Endothelial cell (in vitro differentiated cells): ENCODE results near the gene OGFR. TPM values are rescaled to one million over a fixed set of nuclear protein-coding genes. Genes with fewer than 3 reads are reported as not detected.

ENCODE experiments used
- DNase-seq: peaks from one replicate; pipeline ENCODE4 v3.0.0; 2021; ENCODE audit warnings: low spot score
- H3K27ac Mint-ChIP-seq: one replicate; pipeline ENCODE4 v1.8.0; 2021; ENCODE audit warnings: mixed read lengths, inconsistent platforms; ENCODE audit not compliant: unreplicated experiment
- H3K27me3 Mint-ChIP-seq: one replicate; pipeline ENCODE4 v1.8.0; 2021; ENCODE audit warnings: mild to moderate bottlenecking, moderate library complexity, mixed read lengths, inconsistent platforms; ENCODE audit not compliant: unreplicated experiment
- H3K36me3 Mint-ChIP-seq: one replicate; pipeline ENCODE4 v1.8.0; 2021; ENCODE audit warnings: mild to moderate bottlenecking, low read depth, mixed read lengths, inconsistent platforms; ENCODE audit not compliant: unreplicated experiment
- H3K4me1 Mint-ChIP-seq: one replicate; pipeline ENCODE4 v1.8.0; 2021; ENCODE audit warnings: mild to moderate bottlenecking, mixed read lengths, inconsistent platforms; ENCODE audit not compliant: unreplicated experiment
- H3K4me3 Mint-ChIP-seq: one replicate; pipeline ENCODE4 v1.8.0; 2021; ENCODE audit warnings: mild to moderate bottlenecking, mixed read lengths, inconsistent platforms; ENCODE audit not compliant: unreplicated experiment
- H3K9me3 Mint-ChIP-seq: one replicate; pipeline ENCODE4 v1.8.0; 2021; ENCODE audit warnings: mixed read lengths, inconsistent platforms; ENCODE audit not compliant: unreplicated experiment
- total RNA-seq: library from RNA; stranded (reverse); fragmentation: NEBNext Ultra II Directional; extraction: Animal tissue kit (Norgen Biotek cat#: 25700); gene quantifications from one replicate; pipeline ENCODE4 v1.2.1, GENCODE V29; 2021; ENCODE audit not compliant: unreplicated experiment
- TF ChIP-seq, protein P1 (sequence below): fragments of 200-600 bp; sonication (generic); IDR thresholded peaks from one replicate; pipeline ENCODE4 v1.5.0; 2021; ENCODE audit warnings: antibody characterized with exemption; ENCODE audit not compliant: unreplicated experiment

Gene OGFR
- total RNA-seq, 1 donor from 2014 or later, result 27.6 TPM

DNA sequence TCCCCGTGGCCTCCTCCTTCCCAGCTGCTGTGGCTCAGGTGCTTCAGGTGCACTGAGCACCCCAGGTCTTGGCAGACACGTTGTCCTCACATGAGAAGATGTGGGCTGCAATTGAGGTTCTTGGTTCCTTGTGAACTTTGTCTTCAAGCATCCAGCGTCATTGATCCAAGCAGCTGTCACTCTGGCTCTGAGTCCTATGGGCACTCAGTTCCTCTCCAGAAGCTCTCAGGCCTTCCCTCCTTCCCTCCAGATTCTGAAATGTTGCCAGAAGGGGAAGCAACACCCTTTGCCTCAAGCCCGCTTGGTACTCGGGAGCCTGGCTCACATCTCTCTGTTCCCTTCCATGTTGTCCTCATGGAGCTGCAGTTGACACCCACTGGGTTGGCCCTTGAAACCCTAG lies 16.8 kb upstream of the OGFR start:
- no peak for DNase-seq
- TF ChIP-seq, protein P1, sequence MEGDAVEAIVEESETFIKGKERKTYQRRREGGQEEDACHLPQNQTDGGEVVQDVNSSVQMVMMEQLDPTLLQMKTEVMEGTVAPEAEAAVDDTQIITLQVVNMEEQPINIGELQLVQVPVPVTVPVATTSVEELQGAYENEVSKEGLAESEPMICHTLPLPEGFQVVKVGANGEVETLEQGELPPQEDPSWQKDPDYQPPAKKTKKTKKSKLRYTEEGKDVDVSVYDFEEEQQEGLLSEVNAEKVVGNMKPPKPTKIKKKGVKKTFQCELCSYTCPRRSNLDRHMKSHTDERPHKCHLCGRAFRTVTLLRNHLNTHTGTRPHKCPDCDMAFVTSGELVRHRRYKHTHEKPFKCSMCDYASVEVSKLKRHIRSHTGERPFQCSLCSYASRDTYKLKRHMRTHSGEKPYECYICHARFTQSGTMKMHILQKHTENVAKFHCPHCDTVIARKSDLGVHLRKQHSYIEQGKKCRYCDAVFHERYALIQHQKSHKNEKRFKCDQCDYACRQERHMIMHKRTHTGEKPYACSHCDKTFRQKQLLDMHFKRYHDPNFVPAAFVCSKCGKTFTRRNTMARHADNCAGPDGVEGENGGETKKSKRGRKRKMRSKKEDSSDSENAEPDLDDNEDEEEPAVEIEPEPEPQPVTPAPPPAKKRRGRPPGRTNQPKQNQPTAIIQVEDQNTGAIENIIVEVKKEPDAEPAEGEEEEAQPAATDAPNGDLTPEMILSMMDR, result no peak
- peaks cover 3% of the 10 kb centered on the region for H3K27me3 Mint-ChIP-seq
- H3K9me3 Mint-ChIP-seq, result no peaks in the 10 kb centered on the region
- H3K27ac Mint-ChIP-seq, result no peak overlapping the region
- H3K4me1 Mint-ChIP-seq, result peaks cover 16% of the 10 kb centered on the region
- no peak overlapping the region for H3K4me3 Mint-ChIP-seq
- H3K36me3 Mint-ChIP-seq, result no peaks in the 10 kb centered on the region

DNA sequence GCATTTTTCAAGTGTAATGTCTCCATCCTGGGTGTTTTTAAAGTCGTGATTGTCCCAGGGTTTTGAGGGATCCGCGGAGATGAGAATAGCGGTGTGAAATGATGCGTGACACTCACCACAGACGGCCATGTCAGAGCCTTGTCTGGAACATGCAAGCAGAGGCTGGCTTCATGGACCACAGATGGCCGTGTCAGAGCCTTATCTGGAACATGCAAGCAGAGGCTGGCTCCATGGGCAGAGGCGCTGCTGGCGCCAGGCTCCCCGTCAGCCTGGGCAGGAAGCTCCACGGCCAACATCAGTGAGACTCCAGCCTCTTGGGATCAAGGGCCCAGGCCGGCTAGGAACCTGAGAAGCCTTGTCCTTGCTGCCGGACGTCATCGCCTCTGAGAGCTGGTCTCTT lies 16.0 kb upstream of the OGFR start:
- Mint-ChIP-seq H3K9me3 (no peaks in the 10 kb centered on the region), H3K27ac (no peak overlapping the region), H3K27me3 (peaks cover 5% of the 10 kb centered on the region), H3K36me3 (no peaks in the 10 kb centered on the region), H3K4me3 (no peak overlapping the region), H3K4me1 (peaks cover 11% of the 10 kb centered on the region)
- TF ChIP-seq, protein P1, result no peak
- no peak for DNase-seq

DNA sequence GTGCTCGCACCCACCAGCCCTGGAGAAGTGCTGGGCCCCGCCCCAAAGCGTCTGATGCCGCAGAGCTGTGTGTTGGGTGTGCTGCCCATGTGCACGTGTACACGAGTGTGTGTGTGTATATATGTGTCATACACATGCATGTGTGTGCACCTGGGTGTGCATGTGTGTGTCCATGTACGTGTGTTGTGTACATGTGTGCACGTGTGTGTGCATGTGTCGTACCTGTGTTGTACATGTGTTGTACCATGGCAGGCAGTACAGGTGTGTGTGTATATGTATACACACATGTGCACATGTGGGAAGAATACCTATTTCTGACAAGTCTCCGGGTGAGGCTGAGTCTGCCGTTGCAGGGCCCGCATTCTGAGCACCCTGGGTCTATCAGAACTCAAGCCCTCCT lies 14.6 kb upstream of the OGFR start:
- Mint-ChIP-seq H3K4me1 (peaks cover 11% of the 10 kb centered on the region), H3K9me3 (no peaks in the 10 kb centered on the region), H3K4me3 (no peak overlapping the region), H3K36me3 (no peaks in the 10 kb centered on the region), H3K27ac (no peak overlapping the region), H3K27me3 (peaks cover 5% of the 10 kb centered on the region)
- DNase-seq, result no peak
- TF ChIP-seq, protein P1, result no peak

DNA sequence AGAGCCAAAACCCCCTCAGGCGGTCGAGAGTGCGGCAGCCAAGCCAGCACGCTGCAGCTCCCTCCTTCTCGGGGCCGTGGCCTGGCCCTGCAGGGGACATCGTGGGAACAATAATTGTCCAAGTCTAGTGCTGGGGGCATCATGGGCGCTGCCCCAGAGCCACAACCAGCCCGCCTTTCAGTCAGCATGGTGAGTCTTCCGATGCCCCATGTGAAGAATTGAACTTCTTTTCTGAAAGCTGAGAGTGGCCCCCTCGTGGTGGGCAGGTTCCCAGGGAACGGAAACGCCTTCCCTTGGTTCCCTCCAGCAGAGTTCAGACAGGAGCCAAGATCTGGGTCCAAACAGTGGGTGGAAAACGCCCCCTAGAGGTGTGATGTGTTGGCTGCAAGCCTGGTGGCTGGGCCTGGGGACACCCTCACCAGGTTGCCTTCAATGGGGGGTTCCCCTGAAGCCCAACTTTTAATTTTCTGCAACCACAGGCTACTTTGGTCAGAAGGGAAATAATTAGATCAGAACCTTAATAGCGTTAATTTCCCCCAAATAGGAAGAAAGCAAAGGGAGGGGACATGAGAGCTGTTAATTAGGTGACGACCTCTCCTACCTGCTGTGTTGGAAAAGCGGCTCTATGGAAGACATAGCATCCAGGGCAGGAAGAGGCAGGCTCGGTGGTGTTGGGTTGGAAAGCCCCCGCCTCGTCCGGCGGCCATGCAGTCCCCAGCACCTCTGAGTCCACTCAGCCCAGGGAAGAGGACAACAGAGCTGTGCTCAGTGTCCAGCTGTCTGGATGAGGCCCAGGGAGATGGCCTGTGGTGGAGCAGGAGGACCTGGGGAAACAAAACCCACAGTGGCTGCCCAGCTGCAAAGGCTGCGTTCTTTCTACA lies 13.1 kb upstream of the OGFR start:
- no peak overlapping the region for H3K4me3 Mint-ChIP-seq
- H3K27me3 Mint-ChIP-seq, result peaks cover 5% of the 10 kb centered on the region
- DNase-seq, result peak; percentile 88
- no peaks in the 10 kb centered on the region for H3K36me3 Mint-ChIP-seq
- TF ChIP-seq, protein P1, result peak; percentile 97
- peaks cover 13% of the 10 kb centered on the region for H3K4me1 Mint-ChIP-seq
- no peak overlapping the region for H3K27ac Mint-ChIP-seq
- no peaks in the 10 kb centered on the region for H3K9me3 Mint-ChIP-seq

DNA sequence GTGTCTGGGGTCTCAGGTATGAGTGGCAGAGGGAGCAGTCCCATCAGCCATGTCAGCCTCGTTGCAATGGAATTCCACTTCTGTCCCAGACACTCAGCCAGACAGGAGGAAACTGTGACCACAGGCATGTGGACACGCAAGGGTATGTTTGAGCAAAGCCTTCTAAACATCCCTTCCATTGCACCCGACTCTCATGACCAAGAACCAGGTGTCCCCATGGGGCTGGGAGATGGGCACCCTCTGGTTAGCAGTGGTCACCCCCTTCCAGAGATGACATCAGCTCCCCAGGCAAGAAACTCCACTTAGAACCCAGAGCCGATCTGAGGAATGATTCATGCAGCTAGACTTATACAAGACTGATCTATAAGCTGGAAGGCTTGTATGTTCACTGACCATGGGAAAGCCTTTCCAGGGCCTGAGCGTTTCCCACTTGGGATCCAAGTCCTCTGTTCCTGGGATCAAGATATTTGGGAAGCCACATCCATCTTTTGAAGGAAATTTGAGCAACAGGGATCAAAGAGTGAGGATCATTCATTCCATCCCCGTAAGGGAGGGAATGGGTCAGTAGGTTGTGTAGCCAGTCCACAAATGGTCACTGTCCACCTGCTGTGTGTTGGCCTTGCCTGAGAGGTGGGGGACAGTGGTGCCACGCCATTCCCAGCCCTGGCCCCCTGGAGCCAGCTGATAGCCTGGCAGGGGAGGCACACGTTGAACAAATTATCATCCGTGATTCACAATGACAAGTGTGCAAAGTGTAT lies 12.3 kb upstream of the OGFR start:
- no peak for DNase-seq
- TF ChIP-seq, protein P1, result no peak
- H3K27me3 Mint-ChIP-seq, result peaks cover 5% of the 10 kb centered on the region
- H3K36me3 Mint-ChIP-seq, result no peaks in the 10 kb centered on the region
- H3K4me1 Mint-ChIP-seq, result peaks cover 7% of the 10 kb centered on the region
- no peak overlapping the region for H3K27ac Mint-ChIP-seq
- no peak overlapping the region for H3K4me3 Mint-ChIP-seq
- no peaks in the 10 kb centered on the region for H3K9me3 Mint-ChIP-seq
